ENCODE measurements around the gene USP38. TPM values are rescaled to one million over a fixed set of nuclear protein-coding genes. Genes with fewer than 3 reads are reported as not detected.

Gene USP38
- total and polyA plus RNA-seq, 2 donors (not counting 3 experiments of a cell fraction or from before 2014, with no cell fraction given), result 7.5 to 17.0 TPM

DNA sequence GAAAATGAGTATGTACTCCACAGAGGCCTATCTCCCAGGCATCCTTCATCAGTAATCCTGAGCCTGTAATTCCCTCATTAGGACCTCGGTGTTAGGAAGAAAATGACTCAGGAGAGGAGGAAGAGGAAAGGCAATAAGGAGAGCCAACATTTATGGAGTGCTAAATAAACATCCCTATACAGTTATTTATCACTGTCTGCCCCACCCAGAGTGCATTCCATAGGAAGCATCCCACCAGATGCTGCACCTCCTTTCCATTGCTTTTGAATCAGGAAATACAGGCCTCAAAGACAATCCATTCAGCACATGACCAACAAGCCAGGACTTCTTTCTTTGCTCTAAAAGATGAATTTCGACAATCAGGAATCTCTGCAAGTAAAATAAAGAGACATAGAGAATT, 47.6 kb downstream of the USP38 start:
- no peak overlapping the region for H3K27ac ChIP-seq (ENCODE audit: insufficient read depth, low read depth, low read length)
- BruUV-seq (replicated peaks), result no TSS peak
- TF ChIP-seq EZH2 (IDR thresholded peaks at IDR 0.05; ENCODE audit: borderline replicate concordance, low read depth, low read length, severe bottlenecking), result no peak
- no peak for TF ChIP-seq MYC (IDR thresholded peaks at IDR 0.05; ENCODE audit: low read depth, low read length)
- TF ChIP-seq JUN (IDR thresholded peaks at IDR 0.05; ENCODE audit: borderline replicate concordance, insufficient read depth, insufficient read length, low read depth), result no peak
- TF ChIP-seq, protein P1, sequence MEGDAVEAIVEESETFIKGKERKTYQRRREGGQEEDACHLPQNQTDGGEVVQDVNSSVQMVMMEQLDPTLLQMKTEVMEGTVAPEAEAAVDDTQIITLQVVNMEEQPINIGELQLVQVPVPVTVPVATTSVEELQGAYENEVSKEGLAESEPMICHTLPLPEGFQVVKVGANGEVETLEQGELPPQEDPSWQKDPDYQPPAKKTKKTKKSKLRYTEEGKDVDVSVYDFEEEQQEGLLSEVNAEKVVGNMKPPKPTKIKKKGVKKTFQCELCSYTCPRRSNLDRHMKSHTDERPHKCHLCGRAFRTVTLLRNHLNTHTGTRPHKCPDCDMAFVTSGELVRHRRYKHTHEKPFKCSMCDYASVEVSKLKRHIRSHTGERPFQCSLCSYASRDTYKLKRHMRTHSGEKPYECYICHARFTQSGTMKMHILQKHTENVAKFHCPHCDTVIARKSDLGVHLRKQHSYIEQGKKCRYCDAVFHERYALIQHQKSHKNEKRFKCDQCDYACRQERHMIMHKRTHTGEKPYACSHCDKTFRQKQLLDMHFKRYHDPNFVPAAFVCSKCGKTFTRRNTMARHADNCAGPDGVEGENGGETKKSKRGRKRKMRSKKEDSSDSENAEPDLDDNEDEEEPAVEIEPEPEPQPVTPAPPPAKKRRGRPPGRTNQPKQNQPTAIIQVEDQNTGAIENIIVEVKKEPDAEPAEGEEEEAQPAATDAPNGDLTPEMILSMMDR (IDR thresholded peaks at IDR 0.05; ENCODE audit: extremely low read depth in 1 of 2, insufficient read depth in 1 of 2, low read depth in 1 of 2, low read length in 2 of 2), result no peak
- TF ChIP-seq FOS (IDR thresholded peaks at IDR 0.05; ENCODE audit: borderline replicate concordance, insufficient read depth, low read length), result no peak
- TF ChIP-seq POLR2A (IDR thresholded peaks at IDR 0.05; ENCODE audit: low read depth, low read length), result no peak
- TF ChIP-seq, protein P2, sequence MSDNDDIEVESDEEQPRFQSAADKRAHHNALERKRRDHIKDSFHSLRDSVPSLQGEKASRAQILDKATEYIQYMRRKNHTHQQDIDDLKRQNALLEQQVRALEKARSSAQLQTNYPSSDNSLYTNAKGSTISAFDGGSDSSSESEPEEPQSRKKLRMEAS (IDR thresholded peaks at IDR 0.05; ENCODE audit: insufficient read depth, insufficient read length), result no peak
- TF ChIP-seq GATA2 (IDR thresholded peaks at IDR 0.05; ENCODE audit: insufficient read depth, insufficient read length, low read depth, low read length), result no peak
- TF ChIP-seq POLR2AphosphoS5 (IDR thresholded peaks at IDR 0.05; ENCODE audit: insufficient read depth, low read depth, low read length), result no peak
- dilution Hi-C loops (cut with MboI; ENCODE audit: extremely low pct_ligation_motif_present, low sequenced_read_pairs) (no loop called here), intact Hi-C loops (cut with micrococcal nuclease) (no loop called here)
- ChIA-PET POLR2A (no interaction called here), CTCF (interaction anchor here (1.0 to 1.5 kb wide), 3 partner anchors 13 to 62 kb away, joined by 3 to 4 read pairs (median 4); no protein-coding TSS in a partner anchor)
- no peaks in the 10 kb centered on the region for H3K27me3 ChIP-seq (ENCODE audit: control insufficient read depth in 2 of 2, insufficient read depth in 2 of 2, low read length in 2 of 2)
- no peaks in the 10 kb centered on the region for H3K36me3 ChIP-seq (ENCODE audit: control insufficient read depth in 2 of 2, extremely low read depth in 1 of 2, insufficient read depth in 2 of 2, low read length in 2 of 2)
- H3K9me1 ChIP-seq (replicated peaks; ENCODE audit: control insufficient read depth, extremely low read depth, insufficient read depth, low read length), result no peaks in the 10 kb centered on the region
- H3K4me1 ChIP-seq (ENCODE audit: control insufficient read depth, extremely low read depth, insufficient read depth, low read length), result no peaks in the 10 kb centered on the region
- DNase-seq (ENCODE audit: low read depth, low spot score) (no peak), FAIRE-seq (no peak)
- H4K20me1 ChIP-seq (replicated peaks; ENCODE audit: control insufficient read depth, extremely low read depth, insufficient read depth, low read length), result no peaks in the 10 kb centered on the region
- no peak overlapping the region for H3K4me2 ChIP-seq (ENCODE audit: insufficient read depth, low read length)
- H3K79me2 ChIP-seq (ENCODE audit: control insufficient read depth, insufficient read depth, low read length), result no peaks in the 10 kb centered on the region
- H3K9ac ChIP-seq (replicated peaks; ENCODE audit: extremely low read depth, insufficient read depth, low read length), result no peak overlapping the region
- H3K9me3 ChIP-seq (replicated peaks; ENCODE audit: control insufficient read depth, insufficient read depth, low read length), result no peaks in the 10 kb centered on the region
- H3K4me3 ChIP-seq (replicated peaks in 1 of 3; ENCODE audit: insufficient read depth in 1 of 3, low read depth in 1 of 3, low read length in 3 of 3), result no peak overlapping the region
- peak overlapping the region; percentile 24 for H2AFZ ChIP-seq (ENCODE audit: low read depth, low read length)
